ENCODE results near the gene ARHGAP15. TPM values are rescaled to one million over a fixed set of nuclear protein-coding genes. Genes with fewer than 3 reads are reported as not detected.

The ARHGAP15 gene
- total and polyA plus RNA-seq, 9 donors: 1.5 to 10.0 (median 2.6) TPM

GRCh38 chr2:143545059-143545948 lies 416.1 kb downstream of the ARHGAP15 start:
- Histone ChIP-seq H3K27ac (no peak overlapping the region), H3K4me3 (no peak overlapping the region), H3K9me3 (no peaks in the 10 kb centered on the region), H3K4me1 (ENCODE audit: insufficient read depth) (no peaks in the 10 kb centered on the region), H3K36me3 (no peaks in the 10 kb centered on the region), H3K27me3 (no peaks in the 10 kb centered on the region)
- intact Hi-C loops (cut with DNase I): no loop called here
- WGBS, 3 donors: 60 to 62% (median 62%) methylated on average over 7 of the region's 7 CpGs
- no peak for DNase-seq
- TF ChIP-seq POLR2A (IDR thresholded peaks at IDR 0.05) (no peak), CTCF (IDR thresholded peaks at IDR 0.05) (no peak), EP300 (IDR thresholded peaks at IDR 0.05) (no peak)

GRCh38 chr2:143545949-143546255 lies 416.7 kb downstream of the ARHGAP15 start:
- no peak for TF ChIP-seq CTCF (IDR thresholded peaks at IDR 0.05)
- no peak for TF ChIP-seq POLR2A (IDR thresholded peaks at IDR 0.05)
- TF ChIP-seq EP300 (IDR thresholded peaks at IDR 0.05): no peak
- no peaks in the 10 kb centered on the region for H3K9me3 ChIP-seq
- no peaks in the 10 kb centered on the region for H3K36me3 ChIP-seq
- no peak overlapping the region for H3K27ac ChIP-seq
- H3K4me3 ChIP-seq: no peak overlapping the region
- H3K27me3 ChIP-seq: no peaks in the 10 kb centered on the region
- intact Hi-C loops (cut with DNase I): no loop called here
- WGBS, 3 donors: 28 to 32% (median 29%) methylated on average over 4 of the region's 4 CpGs
- no peaks in the 10 kb centered on the region for H3K4me1 ChIP-seq (ENCODE audit: insufficient read depth)
- DNase-seq: no peak

GRCh38 chr2:143548032-143548431 lies 418.8 kb downstream of the ARHGAP15 start:
- intact Hi-C loops (cut with DNase I): no loop called here
- no peaks in the 10 kb centered on the region for H3K9me3 ChIP-seq
- H3K36me3 ChIP-seq: no peaks in the 10 kb centered on the region
- no peaks in the 10 kb centered on the region for H3K4me1 ChIP-seq (ENCODE audit: insufficient read depth)
- H3K27me3 ChIP-seq: no peaks in the 10 kb centered on the region
- 46 to 75% (median 48%) methylated on average over 2 of the region's 2 CpGs for WGBS, 3 donors
- no peak overlapping the region for H3K4me3 ChIP-seq
- TF ChIP-seq CTCF (IDR thresholded peaks at IDR 0.05) (no peak), EP300 (IDR thresholded peaks at IDR 0.05) (no peak), POLR2A (IDR thresholded peaks at IDR 0.05) (no peak)
- DNase-seq: no peak
- no peak overlapping the region for H3K27ac ChIP-seq

GRCh38 chr2:143550500-143550899 lies 421.3 kb downstream of the ARHGAP15 start:
- H3K36me3 ChIP-seq: no peaks in the 10 kb centered on the region
- WGBS, 3 donors: 85 to 89% (median 86%) methylated on average over 2 of the region's 2 CpGs
- no peaks in the 10 kb centered on the region for H3K4me1 ChIP-seq (ENCODE audit: insufficient read depth)
- no peaks in the 10 kb centered on the region for H3K27me3 ChIP-seq
- intact Hi-C loops (cut with DNase I): no loop called here
- H3K27ac ChIP-seq: no peak overlapping the region
- DNase-seq: no peak
- no peak for TF ChIP-seq CTCF (IDR thresholded peaks at IDR 0.05)
- no peak for TF ChIP-seq EP300 (IDR thresholded peaks at IDR 0.05)
- TF ChIP-seq POLR2A (IDR thresholded peaks at IDR 0.05): no peak
- no peaks in the 10 kb centered on the region for H3K9me3 ChIP-seq
- no peak overlapping the region for H3K4me3 ChIP-seq
